HG02642 (cell line): ENCODE measurements around the gene RP9.

Experiments used
- ATAC-seq: cut with Tn5 transposase; IDR thresholded peaks from one replicate; pipeline ENCODE4 v1.9.1; 2021; ENCODE audit warnings: mild to moderate bottlenecking; ENCODE audit not compliant: unreplicated experiment, poor library complexity

The RP9 gene, protein sequence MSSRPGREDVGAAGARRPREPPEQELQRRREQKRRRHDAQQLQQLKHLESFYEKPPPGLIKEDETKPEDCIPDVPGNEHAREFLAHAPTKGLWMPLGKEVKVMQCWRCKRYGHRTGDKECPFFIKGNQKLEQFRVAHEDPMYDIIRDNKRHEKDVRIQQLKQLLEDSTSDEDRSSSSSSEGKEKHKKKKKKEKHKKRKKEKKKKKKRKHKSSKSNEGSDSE

DNA sequence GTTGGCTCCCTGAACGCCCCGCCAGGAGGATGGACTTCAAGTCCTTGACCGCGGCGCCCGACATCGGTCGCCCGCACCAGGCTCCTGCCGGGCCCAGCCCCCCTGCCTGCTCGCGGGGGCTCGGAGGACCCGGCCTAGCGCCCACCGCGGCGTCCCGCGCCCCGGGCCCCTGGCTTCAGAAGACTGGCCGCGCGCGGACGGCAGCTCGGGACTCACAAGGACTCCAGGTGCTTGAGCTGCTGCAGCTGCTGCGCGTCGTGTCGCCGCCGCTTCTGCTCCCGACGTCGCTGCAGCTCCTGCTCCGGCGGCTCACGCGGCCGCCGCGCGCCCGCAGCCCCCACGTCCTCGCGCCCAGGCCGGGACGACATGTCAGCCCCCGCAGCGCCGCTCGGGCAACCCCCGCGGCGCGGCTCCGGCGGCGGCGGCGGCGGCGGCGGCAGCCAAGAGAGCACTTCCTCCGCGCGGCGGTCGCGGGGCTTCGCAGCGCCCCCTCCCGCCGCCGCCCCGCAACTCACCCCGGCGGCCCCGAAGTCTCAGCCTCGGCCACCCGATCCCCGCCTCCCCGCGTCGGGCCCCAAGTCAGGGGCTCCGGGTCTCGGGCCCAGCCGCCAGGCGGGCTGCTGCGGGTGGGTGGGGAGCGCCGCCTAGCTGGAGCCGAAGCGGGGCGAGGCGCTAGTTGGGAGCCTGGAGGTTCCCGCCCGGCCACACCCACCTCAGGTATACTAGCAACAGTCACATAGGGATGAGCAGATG lies at the start of gene RP9:
TSS of gene RP9 (minus strand) at position 400 of the 753 bp plus-strand sequence. CDS start at position 368, 32 bp downstream.
- peak; percentile 87 for ATAC-seq

DNA sequence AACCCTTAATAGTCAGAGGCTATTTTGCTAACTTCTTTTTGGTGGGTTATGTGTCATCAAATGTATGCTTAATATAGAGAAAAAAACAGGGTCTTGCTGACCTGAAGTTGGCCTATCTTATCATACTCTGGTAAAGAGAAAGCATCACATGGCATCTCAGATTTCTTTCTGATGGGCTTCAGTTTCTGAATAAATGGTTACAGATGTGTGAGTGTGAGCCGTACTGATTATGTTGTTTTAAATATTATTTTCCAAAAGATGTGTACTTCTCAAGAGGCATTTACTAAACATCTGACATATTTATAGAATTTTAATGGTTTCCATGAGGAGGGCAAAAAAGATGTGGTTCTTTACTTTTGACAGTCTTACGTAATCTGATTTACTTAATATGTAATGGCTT lies 48.6 kb upstream of the RP9 start:
- ATAC-seq, result no peak

DNA sequence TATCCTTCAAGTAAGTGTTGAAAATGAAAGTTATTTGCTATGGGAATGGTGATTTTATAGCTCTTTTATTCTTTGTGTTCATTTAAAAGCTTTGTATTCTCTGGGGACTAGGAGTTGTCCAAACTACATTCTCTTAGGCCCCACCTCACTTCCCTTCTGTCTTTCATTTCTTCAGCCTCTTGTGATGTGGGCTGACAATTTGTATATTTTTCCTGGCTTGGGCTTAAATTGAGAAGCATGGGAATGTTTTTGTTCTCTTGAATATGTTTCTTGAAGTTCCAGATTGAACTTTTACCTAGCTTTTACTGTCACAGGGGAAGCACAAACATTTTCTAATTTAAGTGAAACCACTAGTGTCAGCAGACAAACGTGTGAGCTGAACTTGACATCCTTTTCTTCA lies 48.1 kb upstream of the RP9 start:
- no peak for ATAC-seq

DNA sequence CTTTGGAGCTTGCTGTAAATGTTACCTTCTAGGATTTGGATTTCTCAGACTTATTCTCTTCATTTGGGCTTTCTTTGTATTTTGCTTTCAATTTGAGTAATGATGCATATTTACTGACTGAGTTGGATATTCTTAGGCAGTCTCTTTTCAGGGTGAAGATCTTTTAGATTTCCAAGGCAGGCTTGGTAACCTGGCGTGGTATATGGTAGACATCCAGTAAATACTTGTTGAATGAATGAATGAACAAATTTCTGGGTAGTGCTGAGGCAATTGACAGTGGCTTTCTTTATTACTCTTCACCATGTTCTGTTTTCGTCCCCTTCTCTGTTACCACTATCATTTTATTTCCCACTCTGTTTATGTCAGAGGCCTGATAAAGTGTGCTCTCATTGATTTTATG lies 47.2 kb upstream of the RP9 start:
- no peak for ATAC-seq

DNA sequence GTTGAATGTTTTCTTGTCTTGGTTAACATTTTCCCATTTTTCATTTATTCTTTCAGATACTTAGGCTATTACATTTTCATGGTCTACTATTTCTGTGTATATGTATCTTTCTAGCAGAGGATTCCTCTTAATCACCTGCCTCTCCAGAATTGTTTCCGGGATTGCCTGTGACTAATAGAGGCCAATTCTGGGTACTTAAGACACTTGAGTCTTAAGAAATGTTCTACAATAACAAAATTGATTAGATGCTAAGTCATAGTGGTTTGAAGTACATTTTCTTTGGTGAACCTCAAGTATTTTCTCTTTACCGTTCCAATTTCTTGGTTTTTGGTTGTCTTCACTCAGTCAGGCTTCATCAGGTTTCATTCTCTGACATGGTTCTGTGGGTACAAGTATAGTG lies 46.6 kb upstream of the RP9 start:
- no peak for ATAC-seq

DNA sequence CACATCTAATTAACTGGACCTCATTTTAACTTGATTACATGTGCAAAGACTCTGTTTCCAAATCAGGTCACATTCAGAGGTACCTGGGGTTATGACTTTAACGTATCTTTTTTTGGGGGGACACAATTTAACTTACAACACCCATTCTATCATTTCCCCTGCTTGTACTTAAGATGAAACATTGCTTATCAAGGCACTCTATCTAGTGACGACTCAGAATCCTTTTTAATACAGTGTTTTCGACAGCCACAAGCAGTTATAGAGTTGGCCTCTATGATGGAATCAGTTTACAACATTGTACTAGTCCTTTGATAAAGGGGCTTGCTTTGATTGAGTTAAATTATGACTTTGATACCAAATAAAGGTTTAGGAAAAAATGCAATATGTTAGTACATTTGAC lies 42.9 kb upstream of the RP9 start:
- no peak for ATAC-seq

DNA sequence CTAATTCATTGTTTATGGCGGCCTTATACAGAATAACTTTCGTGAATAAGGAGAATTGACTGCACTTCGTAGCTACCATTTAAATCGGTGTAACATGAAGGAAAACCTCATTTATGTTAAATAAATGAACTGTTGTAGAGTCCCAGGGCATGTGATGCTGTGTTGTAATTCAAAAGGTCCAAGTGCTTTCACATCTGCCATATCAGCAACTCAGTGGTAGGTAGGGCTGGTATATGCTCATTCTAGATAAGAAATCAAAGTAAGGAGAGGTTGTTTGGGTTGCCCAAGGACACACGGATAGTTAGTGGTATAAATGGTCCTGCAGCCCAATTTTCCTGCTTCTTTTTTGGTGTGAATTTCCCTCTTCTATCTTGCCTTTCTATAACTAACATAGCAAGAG lies 36.0 kb upstream of the RP9 start:
- ATAC-seq, result no peak

DNA sequence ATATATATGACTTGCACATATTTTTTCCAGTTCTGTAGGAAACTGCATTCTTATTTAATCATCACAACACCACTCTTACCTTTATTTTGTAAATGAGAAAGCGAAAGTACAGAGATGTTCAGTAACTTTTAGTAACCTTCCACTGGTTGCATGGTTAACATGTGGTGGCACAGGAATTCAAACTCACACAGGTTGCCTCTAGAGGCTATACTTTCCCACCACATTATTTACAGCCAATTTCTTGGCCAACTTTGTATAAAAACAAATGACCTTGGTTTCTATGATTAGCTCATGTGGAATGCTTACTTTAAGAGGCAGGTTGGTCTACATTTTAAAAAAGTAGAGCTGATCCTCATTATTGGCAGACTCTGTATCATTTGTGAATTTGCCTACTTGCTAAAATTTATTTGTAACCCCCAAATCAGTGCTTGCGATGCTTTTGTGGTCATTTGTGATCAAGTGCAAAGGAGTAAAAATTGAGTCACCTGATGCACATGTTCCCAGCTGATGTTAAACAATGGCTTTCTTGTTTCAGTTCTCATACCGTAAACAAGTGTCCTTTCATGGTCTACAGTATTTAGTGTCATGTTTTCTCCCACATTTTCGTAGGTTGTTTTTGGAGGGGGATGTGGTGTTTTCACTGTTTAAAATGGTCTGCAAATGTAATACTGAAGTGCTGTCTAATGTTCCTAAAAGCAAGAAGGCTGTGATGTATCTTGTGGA lies 35.0 kb upstream of the RP9 start:
- no peak for ATAC-seq

DNA sequence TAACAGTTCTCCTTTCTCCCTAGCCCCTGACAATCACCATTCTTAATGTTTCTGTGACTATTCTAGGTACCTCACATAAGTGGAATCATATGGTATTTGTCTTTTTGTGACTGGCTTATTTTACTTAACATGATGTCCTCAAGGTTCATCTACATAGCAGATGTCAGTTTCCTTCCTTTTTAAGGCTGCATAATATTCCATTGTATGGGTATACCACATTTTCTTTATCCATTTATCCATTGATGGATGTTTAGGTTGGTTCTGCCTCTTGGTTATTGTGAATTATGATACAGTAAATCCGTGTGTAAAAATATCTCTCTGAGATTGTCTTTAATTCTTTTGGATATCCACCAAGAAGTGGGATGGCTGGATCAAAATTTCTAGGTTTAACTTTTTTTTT lies 33.4 kb upstream of the RP9 start:
- ATAC-seq, result no peak

DNA sequence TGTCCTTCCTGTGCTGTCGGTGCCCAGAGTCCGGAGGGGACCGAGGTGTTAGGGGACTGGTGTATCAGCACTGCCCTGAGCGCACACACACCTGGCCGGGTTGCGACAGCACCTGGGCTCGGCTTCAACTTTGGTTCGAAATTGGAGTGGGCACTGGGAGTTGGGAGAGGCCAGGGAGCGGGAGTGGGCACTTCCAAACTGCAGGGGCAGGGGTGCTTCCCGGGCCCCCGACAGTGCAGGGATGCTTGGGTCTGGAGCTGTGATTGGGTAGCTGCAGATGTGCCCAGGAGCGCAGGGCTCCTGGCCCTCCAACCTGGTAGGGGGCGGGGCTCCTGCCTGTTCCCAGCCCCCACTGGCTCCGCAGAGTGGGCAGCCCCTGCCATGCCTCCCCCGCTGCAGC lies 27.9 kb upstream of the RP9 start:
- no peak for ATAC-seq

DNA sequence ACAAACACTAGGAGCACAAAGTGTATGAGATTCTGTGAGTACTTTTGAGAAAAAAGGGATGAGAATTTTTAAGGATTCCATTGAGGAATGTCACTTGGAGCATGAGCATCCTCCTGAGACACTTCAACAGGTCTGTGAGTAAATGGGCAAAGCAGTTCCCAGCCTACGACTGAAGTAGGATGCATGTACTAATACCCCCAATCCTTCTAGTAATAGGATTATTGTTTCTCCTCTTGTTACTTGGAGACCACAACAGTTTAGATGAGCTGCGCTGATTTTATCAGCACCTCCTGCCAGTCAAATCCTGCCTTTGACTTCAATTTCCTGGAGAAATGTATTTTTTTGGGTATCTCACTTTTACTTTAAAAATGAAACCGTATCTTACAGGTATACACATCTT lies 21.0 kb upstream of the RP9 start:
- ATAC-seq, result no peak

DNA sequence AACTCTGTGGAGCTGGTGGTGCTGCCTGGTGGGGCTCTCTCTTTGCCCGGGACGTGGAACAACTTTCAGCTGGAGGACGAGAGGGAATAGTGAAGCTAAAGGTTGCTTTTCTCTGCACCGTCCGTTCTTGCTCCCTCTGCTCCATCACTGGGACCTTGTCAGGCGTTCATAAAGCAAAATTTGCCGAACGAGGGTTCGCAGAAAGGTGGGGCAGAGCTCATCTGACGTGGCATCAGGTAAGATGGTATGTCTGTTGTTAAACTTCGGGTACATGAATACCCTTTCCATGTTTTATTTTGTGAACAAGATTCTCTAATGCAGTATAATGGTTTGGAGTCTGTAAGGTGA lies 20.6 kb upstream of the RP9 start:
- no peak for ATAC-seq

DNA sequence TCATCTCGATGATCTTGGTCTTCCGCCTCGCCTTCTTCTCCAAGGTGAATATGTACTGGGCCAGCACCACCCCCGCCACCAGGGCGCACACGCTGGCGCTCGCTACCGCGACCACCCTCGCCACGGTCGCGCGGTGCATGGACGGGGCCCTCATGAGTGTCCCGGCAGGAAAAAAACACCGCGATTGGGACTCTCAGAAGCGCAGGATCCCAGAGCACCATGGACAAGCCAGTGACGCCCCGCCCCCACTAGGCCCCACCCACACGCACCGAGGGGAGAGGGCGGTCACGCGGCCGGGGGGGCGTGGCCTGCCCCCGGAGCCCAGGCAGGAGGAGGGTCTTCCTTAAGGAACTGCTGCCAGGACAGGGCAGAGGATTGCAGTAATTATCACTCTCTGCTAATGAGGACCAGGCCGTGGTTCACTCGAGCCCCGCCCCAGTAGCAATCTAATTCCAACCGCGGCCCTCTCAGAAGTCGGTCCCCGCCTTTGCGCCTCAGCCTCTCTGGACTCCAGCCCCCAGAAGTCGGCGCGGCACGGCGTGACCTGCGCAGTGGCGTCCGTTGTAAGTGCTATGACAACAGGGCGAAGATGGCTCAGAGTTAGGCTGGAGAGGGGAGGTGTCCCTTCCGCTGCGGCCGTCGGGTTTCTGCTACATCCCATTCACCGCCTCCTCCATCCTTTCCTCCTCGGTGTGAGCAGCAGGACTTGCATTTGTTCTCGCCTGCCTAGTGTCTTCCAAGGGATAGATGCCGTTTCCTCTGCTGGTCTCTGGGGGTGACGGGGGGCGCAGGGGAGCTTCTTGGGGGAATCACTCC lies 20.0 kb upstream of the RP9 start, which contains the start of gene BBS9:
TSS of gene BBS9 (plus strand) at position 575 of the 816 bp plus-strand sequence. CDS start 16,689 bp downstream, outside the sequence.
- ATAC-seq, result peak; percentile 100

DNA sequence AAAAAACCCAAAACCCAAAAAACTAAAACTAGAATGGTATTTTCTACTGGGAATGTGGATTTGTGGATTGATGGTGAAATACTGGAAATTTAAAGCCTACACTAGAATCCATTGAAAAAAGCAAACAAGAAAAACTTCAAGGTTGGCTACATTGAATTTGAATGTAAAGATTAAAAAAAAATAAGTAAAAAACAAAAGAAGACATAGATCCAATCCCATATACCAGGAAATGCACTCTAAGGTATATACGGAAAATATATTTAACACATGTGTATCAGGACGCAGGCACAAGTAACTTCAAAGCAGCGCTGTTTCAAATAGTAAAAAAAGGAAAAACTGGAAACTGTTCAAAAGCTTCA lies 19.4 kb upstream of the RP9 start:
- ATAC-seq, result no peak

DNA sequence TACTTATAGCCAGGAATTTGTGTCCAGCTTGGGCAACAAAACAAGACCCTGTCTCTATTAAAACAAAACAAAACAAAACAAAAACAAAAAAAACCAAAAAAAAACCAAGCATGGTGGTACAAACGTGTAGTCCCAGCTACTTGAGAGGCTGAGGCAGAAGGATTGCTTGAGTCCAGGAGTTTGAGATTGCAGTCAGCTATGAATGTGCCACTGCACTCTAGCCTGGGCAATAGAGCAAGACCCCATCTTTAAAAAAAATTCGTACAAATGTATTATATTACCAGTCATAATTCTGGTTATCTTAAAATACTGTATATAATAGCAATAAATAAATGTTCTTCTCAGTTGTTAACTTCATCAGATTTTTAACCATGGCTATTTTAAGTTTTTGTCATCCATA lies 17.9 kb upstream of the RP9 start:
- no peak for ATAC-seq

DNA sequence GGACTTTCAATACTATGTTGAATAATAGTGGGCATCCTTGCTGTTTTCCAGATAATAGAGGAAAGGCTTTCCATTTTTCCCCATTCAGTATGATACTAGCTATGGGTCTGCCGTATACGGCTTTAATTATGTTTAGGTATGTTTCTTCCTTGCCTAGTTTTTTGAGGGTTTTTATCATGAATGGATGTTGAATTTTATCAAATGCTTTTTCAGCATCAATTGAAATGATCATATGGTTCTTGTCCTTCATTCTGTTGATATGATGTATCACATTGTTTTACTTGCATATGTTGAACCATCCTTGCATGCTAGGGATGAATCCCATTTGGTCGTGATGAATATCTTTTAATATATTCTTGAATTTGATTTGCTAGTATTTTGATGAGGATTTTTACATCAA lies 9.2 kb upstream of the RP9 start:
- ATAC-seq, result no peak

DNA sequence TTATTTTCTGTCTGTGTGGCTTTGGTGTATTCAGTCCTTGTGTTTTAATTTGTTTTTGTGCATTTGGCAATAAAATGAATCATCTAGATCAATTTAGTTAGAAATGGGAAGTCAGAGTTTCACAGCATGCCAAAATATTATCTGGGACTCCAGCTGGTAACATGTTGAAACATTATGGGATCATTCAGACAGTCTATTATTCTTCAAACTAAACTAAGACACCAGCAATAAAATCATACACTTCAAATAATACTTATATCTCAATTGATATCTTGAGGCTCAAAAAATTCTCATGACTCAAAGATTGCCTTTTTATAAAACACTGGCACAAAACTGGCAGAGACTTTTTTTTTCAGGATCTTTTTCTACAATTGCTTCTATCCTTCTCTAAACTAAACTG lies 5.8 kb upstream of the RP9 start:
- ATAC-seq, result no peak

DNA sequence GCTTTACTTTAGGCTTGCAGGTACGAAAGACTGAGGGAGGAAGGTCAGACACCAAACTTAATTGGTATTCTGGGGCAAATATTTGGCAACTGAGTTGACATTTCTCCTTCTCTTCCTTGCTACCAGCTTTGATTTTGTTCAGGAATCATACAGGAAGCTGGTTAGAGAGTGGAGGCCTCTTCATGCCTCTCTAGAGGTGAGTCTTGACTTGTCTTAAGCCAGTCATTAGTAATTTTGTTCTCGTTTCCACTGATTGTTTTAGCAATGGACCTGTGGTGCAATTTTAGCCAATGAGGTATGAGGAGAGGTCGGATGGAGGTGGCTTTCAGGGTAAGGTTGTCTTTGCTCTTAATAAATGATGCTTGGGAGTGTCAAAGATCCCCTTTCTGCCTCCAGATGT lies 2.4 kb upstream of the RP9 start:
- ATAC-seq, result no peak

DNA sequence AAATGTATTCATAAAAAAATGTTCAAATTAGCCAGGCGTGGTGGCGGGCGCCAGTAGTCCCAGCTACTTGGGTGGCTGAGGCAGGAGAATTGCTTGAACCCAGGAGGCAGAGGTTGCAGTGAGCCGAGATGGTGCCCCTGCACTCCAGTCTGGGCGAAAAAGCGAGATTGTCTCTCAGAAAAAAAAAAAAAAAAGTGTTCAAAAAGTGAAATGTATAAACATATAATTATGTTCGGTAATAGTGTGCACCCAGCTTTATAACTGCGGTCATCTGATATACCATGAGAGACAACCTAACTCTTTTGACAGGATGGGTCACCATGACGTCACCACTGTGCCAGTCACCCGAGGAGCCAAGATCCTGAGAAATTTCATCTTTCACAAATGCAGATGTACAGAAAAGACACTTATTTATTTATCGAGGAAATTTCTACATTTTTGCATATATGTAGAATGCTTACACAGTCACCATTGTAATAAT lies 594 bp upstream of the RP9 start:
- ATAC-seq, result no peak

DNA sequence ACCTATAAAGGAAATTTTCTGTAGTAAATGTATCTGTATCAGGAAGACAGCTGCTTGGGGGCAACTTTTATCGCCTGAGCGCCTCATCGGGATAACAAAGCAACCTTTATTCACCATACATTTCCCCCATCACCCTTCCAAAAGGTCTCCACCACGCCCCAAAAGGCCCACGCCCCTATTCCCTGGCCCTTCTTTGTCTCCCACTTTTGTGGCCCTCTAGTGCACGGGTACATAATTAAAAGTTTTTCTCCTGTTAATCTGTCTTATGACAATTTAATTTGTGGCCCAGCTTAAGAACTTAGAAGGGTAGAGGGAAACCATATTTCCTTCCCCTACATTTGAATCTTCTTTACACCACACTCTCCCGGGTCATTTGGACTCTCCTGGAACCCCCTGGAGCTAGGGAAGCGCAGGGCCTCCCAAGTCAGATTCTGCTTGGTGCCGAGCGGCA lies 625 bp downstream of the RP9 start:
- no peak for ATAC-seq
